GM23338 (cell line): ENCODE results near the gene SRGAP1.

Source experiments
- CTCF ChIP-seq, 2 experiments: fragments of 200-600 bp in 1 of 2; sonication (generic) in 1 of 2; conservative IDR thresholded peaks; 2 replicates each; pipeline versions ENCODE4 v1.5.1 to v1.6.1; 2016 to 2017; ENCODE audit warnings: antibody characterized with exemption in 2 of 2, low read depth in 2 of 2, mild to moderate bottlenecking in 2 of 2, moderate library complexity in 1 of 2
- ETS1 ChIP-seq: IDR thresholded peaks from 2 replicates; pipeline ENCODE4 v1.6.1; 2016; ENCODE audit warnings: antibody characterized with exemption
- EZH2 ChIP-seq: fragments of 200-600 bp; sonication (generic); IDR thresholded peaks from one replicate; pipeline ENCODE4 v1.8.0; 2017; ENCODE audit warnings: antibody characterized with exemption, mild to moderate bottlenecking, low read depth; ENCODE audit not compliant: unreplicated experiment
- EZH2phosphoT487 ChIP-seq: fragments of 200-600 bp; sonication (generic); IDR thresholded peaks from one replicate; pipeline ENCODE4 v1.8.1; 2018; ENCODE audit warnings: antibody characterized with exemption; ENCODE audit not compliant: unreplicated experiment
- JUNB ChIP-seq: IDR thresholded peaks from one replicate; pipeline ENCODE4 v1.6.1; 2016; ENCODE audit warnings: antibody characterized with exemption; ENCODE audit not compliant: unreplicated experiment
- NANOG ChIP-seq: IDR thresholded peaks from 2 replicates; pipeline ENCODE4 v1.6.1; 2016; ENCODE audit warnings: antibody characterized with exemption, borderline replicate concordance
- POLR2AphosphoS5 ChIP-seq: IDR thresholded peaks from 2 replicates; pipeline ENCODE4 v1.6.1; 2016; ENCODE audit warnings: antibody characterized with exemption, low read depth
- REST ChIP-seq: IDR thresholded peaks from one replicate; pipeline ENCODE4 v1.6.1; 2018; ENCODE audit warnings: antibody characterized with exemption; ENCODE audit not compliant: unreplicated experiment
- ZNF114 ChIP-seq: fragments of 250-450 bp; sonication (Bioruptor Pico); IDR thresholded peaks from 2 replicates; pipeline ENCODE4 v1.5.0; 2020; ENCODE audit warnings: mild to moderate bottlenecking, moderate library complexity
- ZNF331 ChIP-seq: fragments of 250-450 bp; sonication (Bioruptor Pico); IDR thresholded peaks from 2 replicates; pipeline ENCODE4 v1.5.0; 2020; ENCODE audit warnings: low read depth, mild to moderate bottlenecking, moderate library complexity

GRCh38 chr12:63875703-63876102 is 31.2 kb downstream of the SRGAP1 start:
- TF ChIP-seq EZH2phosphoT487 (no peak), EZH2 (no peak), REST (no peak), ZNF114 (no peak), ZNF331 (CRISPR knock-in tag) (no peak), CTCF (conservative IDR thresholded peaks at IDR 0.05; ENCODE audit: low read depth in 2 of 2) (no peak), POLR2AphosphoS5 (no peak), ETS1 (no peak), JUNB (no peak), NANOG (no peak)
